PC-3 (cell line): ENCODE data around the gene DLEU7. TPM values are rescaled to one million over a fixed set of nuclear protein-coding genes. Genes with fewer than 3 reads are reported as not detected.

Experiments
- ATAC-seq: fragments of 200-7000 bp; cut with Tn5 transposase; 2 replicates; pipeline ENCODE4 v1.9.1; 2020; ENCODE audit warnings: mild to moderate bottlenecking, moderate library complexity
- BruUV-seq: library from RNA; stranded (reverse); fragments of 400-500 nt; replicated peaks from 2 replicates; lab custom pipeline; 2021; lab: Mats Ljungman, UMichigan
- CTCF ChIA-PET: fragments of 300-600 bp; sonication (Branson Sonifier 250); formaldehyde crosslinking; loops from one replicate; lab custom pipeline; 2022; ENCODE audit warnings: antibody characterized with exemption; lab: Charles Lee
- POLR2A ChIA-PET: fragments of 300-600 bp; sonication (Branson Sonifier 250); formaldehyde crosslinking; loops from one replicate; lab custom pipeline; 2022; ENCODE audit warnings: antibody characterized with exemption; ENCODE audit not compliant: unreplicated experiment; lab: Charles Lee
- DNase-seq: peaks from one replicate; pipeline ENCODE4 v3.0.0-alpha.2; 2015
- H2AFZ ChIP-seq: fragments of 300-600 bp; sonication (generic); 2 replicates; pipeline ENCODE4 v1.6.0; 2016; ENCODE audit warnings: antibody characterized with exemption, low read length
- H3F3A ChIP-seq: fragments of 300-600 bp; sonication (generic); one replicate; pipeline ENCODE4 v1.6.0; 2017; ENCODE audit warnings: antibody characterized with exemption, low read length, control low read depth, mild to moderate bottlenecking; ENCODE audit not compliant: unreplicated experiment
- H3K27ac ChIP-seq: fragments of 300-600 bp; sonication (generic); 2 replicates; pipeline ENCODE4 v1.5.1; 2016; ENCODE audit warnings: mild to moderate bottlenecking, low read length
- H3K27me3 ChIP-seq: fragments of 300-600 bp; sonication (generic); 2 replicates; pipeline ENCODE4 v1.6.1; 2016; ENCODE audit warnings: low read length, mixed read lengths
- H3K36me3 ChIP-seq: fragments of 300-600 bp; sonication (generic); 2 replicates; pipeline ENCODE4 v1.6.1; 2016; ENCODE audit warnings: low read depth, mixed run types, low read length, mixed read lengths
- H3K4me1 ChIP-seq: fragments of 300-600 bp; sonication (generic); 2 replicates; pipeline ENCODE4 v1.5.1; 2016; ENCODE audit warnings: low read length; ENCODE audit not compliant: insufficient read depth
- H3K4me2 ChIP-seq: fragments of 300-600 bp; sonication (generic); 2 replicates; pipeline ENCODE4 v1.6.0; 2016; ENCODE audit warnings: low read length
- H3K4me3 ChIP-seq: fragments of 300-600 bp; sonication (generic); 2 replicates; pipeline ENCODE4 v1.5.1; 2016; ENCODE audit warnings: mild to moderate bottlenecking, low read length, mixed read lengths
- H3K79me2 ChIP-seq: fragments of 300-600 bp; sonication (generic); 2 replicates; pipeline ENCODE4 v1.6.1; 2017; ENCODE audit warnings: low read length, mixed read lengths
- H3K9ac ChIP-seq: fragments of 300-600 bp; sonication (generic); 2 replicates; pipeline ENCODE4 v1.6.0; 2016; ENCODE audit warnings: mild to moderate bottlenecking, low read length
- H3K9me2 ChIP-seq: fragments of 300-600 bp; sonication (generic); replicated peaks from 2 replicates; pipeline ENCODE4 v1.6.1; 2016; ENCODE audit warnings: mixed run types, low read length, mixed read lengths
- H3K9me3 ChIP-seq: fragments of 300-600 bp; sonication (generic); 2 replicates; pipeline ENCODE4 v1.6.1; 2016; ENCODE audit warnings: low read length, mixed read lengths
- H4K20me1 ChIP-seq: fragments of 300-600 bp; sonication (generic); 2 replicates; pipeline ENCODE4 v1.6.1; 2016; ENCODE audit warnings: low read length, mixed read lengths
- EZH2 ChIP-seq: fragments of 300-600 bp; sonication (generic); IDR thresholded peaks from one replicate; pipeline ENCODE4 v1.6.1; 2017; ENCODE audit warnings: antibody characterized with exemption, mild to moderate bottlenecking, low read length; ENCODE audit not compliant: unreplicated experiment
- EZH2phosphoT487 ChIP-seq: fragments of 300-600 bp; sonication (generic); IDR thresholded peaks from 2 replicates; pipeline ENCODE4 v1.6.1; 2018; ENCODE audit warnings: mild to moderate bottlenecking, antibody characterized with exemption, low read length, borderline replicate concordance
- intact Hi-C: fragments of 100-400 bp; cut with micrococcal nuclease; formaldehyde crosslinking; loops from 2 replicates; pipeline ENCODE4 v1.9.0; 2023
- total RNA-seq: library from RNA; depleted of rRNA; stranded (reverse); fragments of >200 nt; gene quantifications from 2 replicates; pipeline ENCODE4 v1.2.3, GENCODE V29; 2014
- TF ChIP-seq, protein P1 (sequence below): fragments of 300-600 bp; sonication (generic); conservative IDR thresholded peaks from 2 replicates; pipeline ENCODE4 v1.5.1; 2017; ENCODE audit warnings: antibody characterized with exemption, low read depth, mild to moderate bottlenecking, low read length

Gene DLEU7
- total RNA-seq, 1 experiment from 2014 or later = not detected

DNA sequence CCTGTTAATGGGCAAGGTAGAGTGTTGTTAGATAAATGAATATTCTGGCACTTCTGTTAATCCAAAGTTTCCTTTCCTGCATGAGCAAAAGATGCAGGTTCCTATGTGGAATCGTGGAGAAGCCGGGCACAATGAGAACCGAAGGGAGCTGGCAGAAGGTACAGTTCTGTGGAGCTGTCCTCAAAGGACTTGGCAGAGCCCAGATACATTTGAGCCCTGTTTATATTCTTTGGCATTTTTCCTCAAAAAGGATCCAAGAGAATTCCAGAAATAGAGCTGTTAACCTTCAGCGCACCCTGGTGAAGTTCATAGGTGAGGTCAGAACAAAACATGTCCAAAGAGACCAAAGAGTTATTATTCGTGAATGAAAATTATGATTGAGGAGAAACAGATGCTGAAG, 4.0 kb upstream of the DLEU7 start:
- CTCF ChIA-PET = no interaction called here
- BruUV-seq = no TSS peak

DNA sequence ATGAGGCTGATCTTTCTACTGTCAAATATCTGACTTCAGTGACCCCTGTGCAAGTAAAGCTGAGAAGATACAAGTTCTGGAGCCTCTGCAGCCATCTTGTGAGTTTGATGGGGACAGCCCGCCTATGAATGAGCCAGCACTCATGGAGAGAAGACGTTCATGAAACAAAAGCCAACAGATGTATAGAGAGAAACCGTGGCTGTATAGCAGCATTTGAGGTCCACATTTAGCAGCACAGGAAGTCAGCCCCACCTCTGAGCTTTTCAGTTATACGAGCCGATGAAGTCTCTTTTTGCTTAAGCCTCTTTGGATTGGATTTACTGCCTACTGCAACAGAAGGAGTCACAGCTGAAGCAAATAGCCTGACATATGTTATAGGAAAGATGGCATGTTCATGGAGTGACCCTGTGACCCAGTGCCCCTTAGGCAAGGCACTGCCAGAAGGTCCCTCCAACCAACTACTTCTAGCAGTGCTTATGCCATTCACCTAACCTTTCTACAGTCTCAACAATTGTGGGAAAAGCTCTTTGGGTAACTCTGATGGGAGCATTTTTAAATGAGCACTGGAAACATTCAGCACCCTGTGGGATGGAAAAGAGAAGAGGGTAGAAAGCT, 3.5 kb upstream of the DLEU7 start:
- ChIA-PET CTCF (no interaction called here), POLR2A (no interaction called here)
- no peak overlapping the region for H3K27ac ChIP-seq
- H3F3A ChIP-seq = no peaks in the 10 kb centered on the region
- H3K79me2 ChIP-seq = no peaks in the 10 kb centered on the region
- H3K36me3 ChIP-seq = no peaks in the 10 kb centered on the region
- no peak for ATAC-seq
- no peaks in the 10 kb centered on the region for H3K9me2 ChIP-seq
- no peaks in the 10 kb centered on the region for H4K20me1 ChIP-seq
- intact Hi-C loops = no loop called here
- H3K4me2 ChIP-seq = no peak overlapping the region
- no peak overlapping the region for H3K9ac ChIP-seq
- BruUV-seq = no TSS peak
- DNase-seq = no peak
- no peak overlapping the region for H3K4me3 ChIP-seq
- no peaks in the 10 kb centered on the region for H3K27me3 ChIP-seq
- TF ChIP-seq, protein P1, sequence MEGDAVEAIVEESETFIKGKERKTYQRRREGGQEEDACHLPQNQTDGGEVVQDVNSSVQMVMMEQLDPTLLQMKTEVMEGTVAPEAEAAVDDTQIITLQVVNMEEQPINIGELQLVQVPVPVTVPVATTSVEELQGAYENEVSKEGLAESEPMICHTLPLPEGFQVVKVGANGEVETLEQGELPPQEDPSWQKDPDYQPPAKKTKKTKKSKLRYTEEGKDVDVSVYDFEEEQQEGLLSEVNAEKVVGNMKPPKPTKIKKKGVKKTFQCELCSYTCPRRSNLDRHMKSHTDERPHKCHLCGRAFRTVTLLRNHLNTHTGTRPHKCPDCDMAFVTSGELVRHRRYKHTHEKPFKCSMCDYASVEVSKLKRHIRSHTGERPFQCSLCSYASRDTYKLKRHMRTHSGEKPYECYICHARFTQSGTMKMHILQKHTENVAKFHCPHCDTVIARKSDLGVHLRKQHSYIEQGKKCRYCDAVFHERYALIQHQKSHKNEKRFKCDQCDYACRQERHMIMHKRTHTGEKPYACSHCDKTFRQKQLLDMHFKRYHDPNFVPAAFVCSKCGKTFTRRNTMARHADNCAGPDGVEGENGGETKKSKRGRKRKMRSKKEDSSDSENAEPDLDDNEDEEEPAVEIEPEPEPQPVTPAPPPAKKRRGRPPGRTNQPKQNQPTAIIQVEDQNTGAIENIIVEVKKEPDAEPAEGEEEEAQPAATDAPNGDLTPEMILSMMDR = no peak
- no peak for TF ChIP-seq EZH2
- no peak for TF ChIP-seq EZH2phosphoT487
- no peaks in the 10 kb centered on the region for H3K9me3 ChIP-seq
- no peaks in the 10 kb centered on the region for H3K4me1 ChIP-seq
- H2AFZ ChIP-seq = no peak overlapping the region

More for the DNA sequence above, 4.0 kb upstream of the DLEU7 start:
- Histone ChIP-seq H3K36me3 (no peaks in the 10 kb centered on the region), H3K27ac (no peak overlapping the region), H3K4me2 (no peak overlapping the region), H2AFZ (no peak overlapping the region), H4K20me1 (no peaks in the 10 kb centered on the region), H3K9me2 (no peaks in the 10 kb centered on the region), H3K27me3 (no peaks in the 10 kb centered on the region), H3F3A (no peaks in the 10 kb centered on the region), H3K9me3 (no peaks in the 10 kb centered on the region), H3K9ac (no peak overlapping the region), H3K79me2 (no peaks in the 10 kb centered on the region), H3K4me1 (no peaks in the 10 kb centered on the region), H3K4me3 (no peak overlapping the region)
- POLR2A ChIA-PET = no interaction called here
- TF ChIP-seq EZH2phosphoT487 (no peak), EZH2 (no peak)
- TF ChIP-seq, protein P1 = no peak
- ATAC-seq (no peak), DNase-seq (no peak)
- intact Hi-C loops = no loop called here

DNA sequence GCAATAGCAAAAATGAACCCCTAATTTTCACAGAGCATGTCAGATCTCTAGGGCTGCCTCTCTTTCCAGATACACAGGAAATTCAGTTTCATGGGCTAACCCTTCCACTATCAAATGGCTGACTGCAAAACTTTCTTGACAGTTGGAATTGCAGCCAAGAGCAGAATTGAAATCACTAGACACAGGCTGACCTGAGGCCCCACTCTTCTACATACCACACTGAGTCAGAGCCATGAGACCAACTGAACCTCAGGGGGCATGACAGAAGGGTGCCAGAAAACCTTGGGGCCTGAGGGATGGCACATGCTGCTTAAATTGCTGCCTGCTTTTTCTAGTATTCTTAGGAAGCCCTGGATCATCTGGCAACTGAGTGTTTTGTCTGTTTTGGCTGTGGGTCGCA, 1.7 kb upstream of the DLEU7 start:
- Histone ChIP-seq H3K27ac (no peak overlapping the region), H3K4me3 (no peak overlapping the region), H3K4me2 (no peak overlapping the region), H2AFZ (no peak overlapping the region), H3K9ac (no peak overlapping the region), H4K20me1 (no peaks in the 10 kb centered on the region), H3K9me2 (no peaks in the 10 kb centered on the region), H3K4me1 (no peaks in the 10 kb centered on the region), H3K79me2 (no peaks in the 10 kb centered on the region), H3K9me3 (no peaks in the 10 kb centered on the region), H3K27me3 (no peaks in the 10 kb centered on the region), H3K36me3 (no peaks in the 10 kb centered on the region), H3F3A (no peaks in the 10 kb centered on the region)
- intact Hi-C loops = no loop called here
- ChIA-PET POLR2A (no interaction called here), CTCF (no interaction called here)
- no TSS peak for BruUV-seq
- ATAC-seq (no peak), DNase-seq (no peak)
- TF ChIP-seq EZH2phosphoT487 (no peak), EZH2 (no peak)
- TF ChIP-seq, protein P1 = no peak
